Midbrain (tissue), 1 donor: ENCODE measurements around the gene NUDT4.

ENCODE experiments used
- DNase-seq: peaks from one replicate; lab custom pipeline; 2025; lab: John Stamatoyannopoulos, UW

The NUDT4 gene

DNA sequence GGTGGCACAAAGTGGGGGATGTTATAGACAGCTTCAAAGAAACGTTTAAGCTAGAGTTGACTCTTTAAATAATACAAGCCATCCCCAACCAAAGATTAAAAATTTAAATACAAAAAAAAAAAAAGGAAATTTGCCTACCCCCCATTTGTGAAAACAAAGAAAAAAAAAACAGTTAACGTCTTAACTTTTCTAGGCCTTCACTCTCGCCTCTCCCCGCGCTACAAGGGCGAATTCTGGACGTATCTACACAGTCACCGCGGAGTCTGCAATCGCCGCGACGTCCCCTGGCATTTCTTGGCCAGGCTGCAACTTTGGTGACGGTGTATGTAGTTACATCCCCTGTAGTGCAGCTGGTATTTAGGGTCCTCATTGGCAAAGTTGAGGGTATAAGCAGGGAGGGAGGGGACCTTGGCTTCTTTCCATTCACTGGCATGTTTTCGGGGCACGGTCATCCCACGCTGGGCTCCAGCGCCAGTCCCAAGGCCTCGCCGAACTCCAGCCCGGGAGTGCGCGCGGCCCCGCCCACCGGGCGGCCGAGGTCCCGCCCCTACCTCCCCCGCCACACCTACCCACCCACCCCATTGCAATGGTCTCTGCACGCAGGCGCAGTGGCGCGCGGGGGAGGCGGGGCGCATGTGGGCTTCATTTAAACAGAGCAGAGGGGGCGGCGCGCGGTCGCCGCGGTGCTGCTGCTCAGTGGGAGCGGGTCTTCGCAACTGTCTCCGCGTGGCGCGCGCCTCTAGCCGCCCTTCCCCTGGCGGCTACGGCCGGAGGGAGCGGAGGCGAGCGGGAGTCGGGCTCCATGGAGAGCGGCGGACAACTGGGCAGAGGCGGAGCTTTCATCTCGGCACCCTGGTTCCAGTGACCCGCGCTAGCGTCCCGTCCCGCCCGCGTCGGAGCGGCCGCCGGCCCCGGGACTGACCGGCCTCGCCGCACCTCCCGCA is at the start of gene NUDT4:
Gene NUDT4 (plus strand): TSS at position 674 of the 944 bp plus-strand sequence. CDS start 398 bp downstream, outside the sequence.
- peak; percentile 95 for DNase-seq

DNA sequence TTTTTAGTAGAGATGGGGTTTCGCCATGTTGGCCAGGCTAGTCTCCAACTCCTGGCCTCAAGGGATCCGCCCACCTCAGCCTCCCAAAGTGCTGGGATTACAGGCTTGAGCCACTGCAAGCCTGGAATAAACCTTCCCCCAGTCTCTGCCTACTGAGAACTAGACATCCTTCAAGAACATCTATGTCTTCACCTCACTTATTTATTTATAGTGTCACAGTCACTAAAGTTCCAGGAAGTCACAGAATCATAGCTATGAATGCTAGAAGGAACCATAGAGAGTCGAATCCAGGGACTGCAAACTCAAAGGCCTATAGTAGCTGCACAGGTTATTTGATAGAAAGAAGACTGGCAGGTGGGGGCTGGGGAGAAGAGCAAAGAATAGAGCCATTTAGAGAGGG is 44.7 kb upstream of the NUDT4 start:
- no peak for DNase-seq

GRCh38 chr12:93333828-93334227 is 43.9 kb upstream of the NUDT4 start:
- no peak for DNase-seq

- DNase-seq: no peak
These were observed 42.0 kb upstream of the NUDT4 start for GRCh38 chr12:93335603-93336162.

DNA sequence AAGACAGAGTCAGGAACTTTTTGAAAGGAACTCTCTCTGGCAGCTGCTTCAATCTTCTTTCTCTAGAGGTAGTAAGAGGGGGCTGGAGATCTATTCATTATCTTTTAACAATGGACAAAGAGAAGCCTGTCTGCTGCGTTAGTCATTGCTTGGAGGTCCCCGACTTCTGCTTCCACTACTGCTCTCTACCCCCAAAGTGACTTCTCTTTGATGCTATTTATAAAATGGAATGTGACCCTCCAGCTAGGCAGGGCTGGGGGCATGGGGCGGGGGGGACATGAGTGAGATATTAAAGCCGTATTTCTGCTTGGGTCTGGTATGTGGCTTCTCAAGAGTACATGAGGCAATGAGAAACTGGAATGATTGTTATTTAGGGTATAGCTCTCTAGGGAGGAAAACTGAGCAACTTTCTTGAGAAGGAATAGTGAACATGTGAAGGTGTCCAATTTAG is 41.4 kb upstream of the NUDT4 start:
- no peak for DNase-seq

DNA sequence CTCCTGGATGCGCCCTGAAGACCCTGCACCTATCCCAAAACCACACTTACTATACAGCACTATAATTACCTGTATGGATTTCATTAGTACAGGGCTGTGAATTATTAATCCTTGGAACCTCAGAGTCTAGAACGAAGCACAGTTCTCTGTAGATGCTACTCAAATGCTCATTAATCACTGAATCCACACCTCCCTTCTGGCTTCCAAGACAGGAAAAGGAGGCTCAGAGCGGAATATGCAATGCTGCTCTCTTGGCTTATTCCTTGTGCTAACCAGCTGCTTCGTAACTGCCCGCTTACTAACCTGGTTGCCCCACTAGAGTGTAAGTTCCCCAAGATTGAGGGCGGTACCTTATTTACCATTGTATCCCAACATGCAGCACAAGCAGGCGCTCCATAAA is 39.1 kb upstream of the NUDT4 start:
- no peak for DNase-seq

DNA sequence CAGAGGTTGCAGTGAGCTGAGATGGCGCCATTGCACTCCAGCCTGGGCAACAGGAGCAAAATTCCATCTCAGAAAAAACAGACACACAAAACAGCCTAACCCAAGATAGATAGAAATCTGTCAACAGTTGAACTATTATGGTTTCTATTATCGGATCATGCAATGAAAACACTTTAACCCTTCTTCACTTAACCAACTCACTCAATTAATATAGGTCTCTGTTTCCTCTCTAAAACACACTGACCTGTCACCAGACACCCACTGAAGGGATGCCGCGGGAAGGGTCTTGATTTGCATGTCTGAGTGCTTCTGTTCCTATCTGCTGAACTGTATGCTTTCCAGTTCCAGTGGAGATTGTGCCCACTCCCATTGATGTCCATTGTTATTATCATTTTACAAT is 38.0 kb upstream of the NUDT4 start:
- DNase-seq: no peak

- no peak for DNase-seq
These were observed 36.2 kb upstream of the NUDT4 start for GRCh38 chr12:93341409-93342049.

- no peak for DNase-seq
These were observed 30.5 kb upstream of the NUDT4 start for GRCh38 chr12:93347054-93347785.

DNA sequence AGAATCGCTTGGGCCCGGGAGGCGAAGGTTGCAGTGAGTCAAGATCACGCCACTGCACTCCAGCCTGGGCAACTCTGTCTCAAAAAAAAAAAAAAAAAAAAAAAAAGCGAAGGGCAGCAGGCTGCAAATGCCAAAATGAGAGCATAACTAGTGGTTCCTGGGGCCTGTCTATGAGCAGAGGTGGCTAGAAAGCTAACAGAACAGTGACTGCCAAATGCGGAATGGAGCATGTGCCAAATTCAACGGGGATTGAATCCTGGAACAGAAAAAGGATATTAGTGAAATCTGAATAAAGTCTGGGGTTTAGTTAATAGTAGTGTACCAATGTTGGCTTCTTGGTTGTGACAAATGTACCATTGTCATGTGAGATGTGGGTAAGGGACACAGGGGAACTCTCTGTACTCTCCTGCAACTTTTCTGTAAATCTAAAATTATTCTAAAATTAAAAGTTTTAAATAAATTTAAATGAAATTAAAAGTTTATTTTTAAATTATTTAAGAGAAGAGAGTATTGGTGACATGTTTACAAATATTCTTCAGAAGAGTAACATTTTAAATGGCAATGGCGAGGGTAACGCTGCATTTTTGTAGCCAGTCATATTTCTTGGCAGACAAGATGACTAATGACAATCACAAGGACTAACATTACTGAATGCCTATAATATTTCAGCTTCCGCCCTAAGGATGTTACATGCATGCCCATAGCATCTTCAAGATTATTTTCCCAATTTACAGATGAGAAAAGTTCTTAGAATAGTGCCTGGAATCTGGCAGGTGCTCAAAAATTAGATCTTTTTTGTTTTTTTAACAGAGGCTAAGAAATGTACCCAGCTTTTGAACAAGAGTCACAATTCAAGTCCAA is 28.9 kb upstream of the NUDT4 start:
- peak; percentile 24 for DNase-seq

DNA sequence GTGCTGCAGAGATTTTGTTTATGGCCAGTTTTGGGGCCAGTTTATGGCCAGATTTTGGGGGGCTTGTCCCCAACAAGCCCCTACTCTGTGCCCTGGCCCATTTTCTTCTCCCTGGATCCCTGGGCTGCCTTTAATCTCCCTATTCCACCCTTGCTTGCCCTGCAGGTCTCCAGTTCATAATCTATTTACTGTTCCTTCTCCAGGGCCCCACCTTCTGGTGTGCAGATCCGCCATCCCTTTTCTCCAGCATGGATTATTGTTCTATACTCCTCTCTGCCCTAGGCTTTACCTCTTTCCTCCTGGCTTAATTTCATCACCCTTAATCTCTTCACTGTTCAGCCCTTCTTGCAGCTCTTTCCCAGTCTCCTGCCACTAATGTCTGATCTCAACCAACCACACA is 26.0 kb upstream of the NUDT4 start:
- DNase-seq: no peak

- no peak for DNase-seq
These were observed 25.4 kb upstream of the NUDT4 start for GRCh38 chr12:93352321-93352720.

- DNase-seq: no peak
These were observed 21.5 kb upstream of the NUDT4 start for GRCh38 chr12:93356214-93356613.

- DNase-seq: no peak
These were observed 19.7 kb upstream of the NUDT4 start for GRCh38 chr12:93358058-93358457.

DNA sequence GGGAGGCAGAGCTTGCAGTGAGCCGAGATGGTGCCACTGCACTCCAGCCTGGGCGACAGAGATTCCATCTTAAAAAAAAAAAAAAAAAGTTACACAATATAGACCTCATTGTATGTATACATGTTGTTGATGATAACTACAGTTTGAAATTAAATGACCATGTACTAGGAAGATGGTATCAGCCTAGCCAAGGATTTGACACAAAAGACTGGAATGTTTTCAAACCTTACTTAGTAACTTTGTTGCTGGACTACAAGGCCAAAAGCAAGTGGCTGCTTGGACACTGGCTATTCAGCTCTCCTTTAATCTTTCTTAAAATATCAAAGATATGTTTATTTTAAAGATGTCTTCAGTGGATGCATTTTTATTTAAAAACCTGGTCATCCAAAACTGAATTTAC is 18.9 kb upstream of the NUDT4 start:
- DNase-seq: no peak

DNA sequence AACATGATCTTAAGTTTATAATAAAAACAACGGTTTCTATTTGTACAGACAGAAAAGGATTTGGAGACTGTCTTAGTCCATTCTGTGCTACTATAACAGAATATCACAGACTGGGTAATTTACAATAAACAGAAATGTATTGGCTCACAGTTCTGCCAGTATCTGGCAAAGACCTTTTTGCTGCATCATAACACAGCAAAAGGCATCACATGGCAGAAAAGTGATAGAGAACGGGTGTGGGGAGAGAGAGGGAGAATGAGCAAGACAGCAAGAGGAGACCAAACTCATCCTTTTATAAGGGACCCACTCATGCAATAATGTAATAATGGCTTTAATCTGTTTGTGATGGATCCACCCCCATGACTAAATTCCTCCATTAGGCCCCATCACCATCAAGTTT is 17.0 kb upstream of the NUDT4 start:
- DNase-seq: no peak

- DNase-seq: no peak
These were observed 16.4 kb upstream of the NUDT4 start for GRCh38 chr12:93361151-93361919.

DNA sequence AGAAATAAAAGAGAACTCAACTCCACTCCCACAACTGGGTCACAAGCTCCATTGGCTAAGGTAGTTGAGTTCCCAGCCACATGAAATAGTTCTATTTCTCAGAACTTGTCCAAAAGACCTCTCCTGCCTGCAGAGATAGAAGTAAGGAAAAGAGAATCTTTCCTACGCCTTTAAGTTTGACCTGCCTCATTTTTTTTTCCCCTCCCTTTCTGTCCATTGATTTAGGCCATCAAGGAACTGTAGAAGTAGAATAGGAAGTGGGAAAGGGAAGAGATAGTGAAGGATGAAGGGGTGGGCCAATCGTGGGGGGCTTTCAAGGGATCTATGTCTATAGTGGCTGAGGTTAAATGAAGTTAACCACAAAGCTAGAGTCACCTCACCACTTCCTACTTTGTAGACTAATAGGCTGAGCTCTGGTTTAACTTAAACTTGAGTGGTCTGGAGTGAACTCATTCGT is 13.9 kb upstream of the NUDT4 start:
- no peak for DNase-seq

- DNase-seq: no peak
These were observed 11.9 kb upstream of the NUDT4 start for GRCh38 chr12:93365616-93366405.

DNA sequence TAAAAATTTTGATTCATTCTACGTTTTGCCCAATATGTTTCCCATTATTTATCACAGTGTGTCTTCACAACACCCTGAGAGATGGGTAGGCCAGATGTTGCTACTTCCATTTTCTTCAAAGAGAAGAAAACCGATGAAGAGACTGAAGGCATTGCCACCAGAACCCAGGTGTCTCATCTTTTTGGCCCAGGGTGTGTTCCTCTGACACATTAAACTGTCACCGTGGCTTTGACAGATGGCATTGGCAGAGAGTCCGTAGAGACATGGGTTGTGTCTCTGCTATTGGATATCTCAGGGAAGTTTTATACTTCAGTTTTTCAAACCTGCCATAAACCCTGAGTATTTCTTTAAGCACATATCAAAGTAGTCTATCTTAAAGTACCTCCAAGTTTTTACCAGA is 11.3 kb upstream of the NUDT4 start:
- no peak for DNase-seq
